ENCODE results near the gene PCDH9.

DNA sequence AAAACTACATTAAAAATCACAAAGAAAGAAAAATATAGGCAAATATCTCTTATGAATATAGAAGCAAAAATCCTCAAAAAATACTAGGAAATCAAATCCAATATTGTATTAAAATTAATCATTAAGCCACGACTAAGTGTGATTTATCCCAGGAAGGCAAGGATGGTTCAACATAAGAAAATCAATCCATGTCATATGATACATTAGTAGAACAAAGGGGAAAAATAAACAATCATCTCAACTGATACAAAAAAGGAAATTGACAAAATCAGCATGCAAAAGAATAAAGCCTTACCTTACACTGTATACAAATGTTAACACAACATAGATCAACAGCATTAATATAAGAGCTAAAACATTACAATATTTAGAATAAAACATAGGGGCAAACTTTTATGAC, 933.3 kb downstream of the PCDH9 start:
- TF ChIP-seq, protein P1, sequence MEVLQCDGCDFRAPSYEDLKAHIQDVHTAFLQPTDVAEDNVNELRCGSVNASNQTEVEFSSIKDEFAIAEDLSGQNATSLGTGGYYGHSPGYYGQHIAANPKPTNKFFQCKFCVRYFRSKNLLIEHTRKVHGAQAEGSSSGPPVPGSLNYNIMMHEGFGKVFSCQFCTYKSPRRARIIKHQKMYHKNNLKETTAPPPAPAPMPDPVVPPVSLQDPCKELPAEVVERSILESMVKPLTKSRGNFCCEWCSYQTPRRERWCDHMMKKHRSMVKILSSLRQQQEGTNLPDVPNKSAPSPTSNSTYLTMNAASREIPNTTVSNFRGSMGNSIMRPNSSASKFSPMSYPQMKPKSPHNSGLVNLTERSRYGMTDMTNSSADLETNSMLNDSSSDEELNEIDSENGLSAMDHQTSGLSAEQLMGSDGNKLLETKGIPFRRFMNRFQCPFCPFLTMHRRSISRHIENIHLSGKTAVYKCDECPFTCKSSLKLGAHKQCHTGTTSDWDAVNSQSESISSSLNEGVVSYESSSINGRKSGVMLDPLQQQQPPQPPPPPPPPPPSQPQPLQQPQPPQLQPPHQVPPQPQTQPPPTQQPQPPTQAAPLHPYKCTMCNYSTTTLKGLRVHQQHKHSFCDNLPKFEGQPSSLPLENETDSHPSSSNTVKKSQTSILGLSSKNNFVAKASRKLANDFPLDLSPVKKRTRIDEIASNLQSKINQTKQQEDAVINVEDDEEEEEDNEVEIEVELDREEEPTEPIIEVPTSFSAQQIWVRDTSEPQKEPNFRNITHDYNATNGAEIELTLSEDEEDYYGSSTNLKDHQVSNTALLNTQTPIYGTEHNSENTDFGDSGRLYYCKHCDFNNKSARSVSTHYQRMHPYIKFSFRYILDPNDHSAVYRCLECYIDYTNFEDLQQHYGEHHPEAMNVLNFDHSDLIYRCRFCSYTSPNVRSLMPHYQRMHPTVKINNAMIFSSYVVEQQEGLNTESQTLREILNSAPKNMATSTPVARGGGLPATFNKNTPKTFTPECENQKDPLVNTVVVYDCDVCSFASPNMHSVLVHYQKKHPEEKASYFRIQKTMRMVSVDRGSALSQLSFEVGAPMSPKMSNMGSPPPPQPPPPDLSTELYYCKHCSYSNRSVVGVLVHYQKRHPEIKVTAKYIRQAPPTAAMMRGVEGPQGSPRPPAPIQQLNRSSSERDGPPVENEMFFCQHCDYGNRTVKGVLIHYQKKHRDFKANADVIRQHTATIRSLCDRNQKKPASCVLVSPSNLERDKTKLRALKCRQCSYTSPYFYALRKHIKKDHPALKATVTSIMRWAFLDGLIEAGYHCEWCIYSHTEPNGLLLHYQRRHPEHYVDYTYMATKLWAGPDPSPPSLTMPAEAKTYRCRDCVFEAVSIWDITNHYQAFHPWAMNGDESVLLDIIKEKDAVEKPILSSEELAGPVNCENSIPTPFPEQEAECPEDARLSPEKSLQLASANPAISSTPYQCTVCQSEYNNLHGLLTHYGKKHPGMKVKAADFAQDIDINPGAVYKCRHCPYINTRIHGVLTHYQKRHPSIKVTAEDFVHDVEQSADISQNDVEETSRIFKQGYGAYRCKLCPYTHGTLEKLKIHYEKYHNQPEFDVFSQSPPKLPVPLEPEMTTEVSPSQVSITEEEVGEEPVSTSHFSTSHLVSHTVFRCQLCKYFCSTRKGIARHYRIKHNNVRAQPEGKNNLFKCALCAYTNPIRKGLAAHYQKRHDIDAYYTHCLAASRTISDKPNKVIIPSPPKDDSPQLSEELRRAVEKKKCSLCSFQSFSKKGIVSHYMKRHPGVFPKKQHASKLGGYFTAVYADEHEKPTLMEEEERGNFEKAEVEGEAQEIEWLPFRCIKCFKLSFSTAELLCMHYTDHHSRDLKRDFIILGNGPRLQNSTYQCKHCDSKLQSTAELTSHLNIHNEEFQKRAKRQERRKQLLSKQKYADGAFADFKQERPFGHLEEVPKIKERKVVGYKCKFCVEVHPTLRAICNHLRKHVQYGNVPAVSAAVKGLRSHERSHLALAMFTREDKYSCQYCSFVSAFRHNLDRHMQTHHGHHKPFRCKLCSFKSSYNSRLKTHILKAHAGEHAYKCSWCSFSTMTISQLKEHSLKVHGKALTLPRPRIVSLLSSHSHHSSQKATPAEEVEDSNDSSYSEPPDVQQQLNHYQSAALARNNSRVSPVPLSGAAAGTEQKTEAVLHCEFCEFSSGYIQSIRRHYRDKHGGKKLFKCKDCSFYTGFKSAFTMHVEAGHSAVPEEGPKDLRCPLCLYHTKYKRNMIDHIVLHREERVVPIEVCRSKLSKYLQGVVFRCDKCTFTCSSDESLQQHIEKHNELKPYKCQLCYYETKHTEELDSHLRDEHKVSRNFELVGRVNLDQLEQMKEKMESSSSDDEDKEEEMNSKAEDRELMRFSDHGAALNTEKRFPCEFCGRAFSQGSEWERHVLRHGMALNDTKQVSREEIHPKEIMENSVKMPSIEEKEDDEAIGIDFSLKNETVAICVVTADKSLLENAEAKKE (CRISPR knock-in tag; IDR thresholded peaks at IDR 0.05): no peak
- TF ChIP-seq, protein P2, sequence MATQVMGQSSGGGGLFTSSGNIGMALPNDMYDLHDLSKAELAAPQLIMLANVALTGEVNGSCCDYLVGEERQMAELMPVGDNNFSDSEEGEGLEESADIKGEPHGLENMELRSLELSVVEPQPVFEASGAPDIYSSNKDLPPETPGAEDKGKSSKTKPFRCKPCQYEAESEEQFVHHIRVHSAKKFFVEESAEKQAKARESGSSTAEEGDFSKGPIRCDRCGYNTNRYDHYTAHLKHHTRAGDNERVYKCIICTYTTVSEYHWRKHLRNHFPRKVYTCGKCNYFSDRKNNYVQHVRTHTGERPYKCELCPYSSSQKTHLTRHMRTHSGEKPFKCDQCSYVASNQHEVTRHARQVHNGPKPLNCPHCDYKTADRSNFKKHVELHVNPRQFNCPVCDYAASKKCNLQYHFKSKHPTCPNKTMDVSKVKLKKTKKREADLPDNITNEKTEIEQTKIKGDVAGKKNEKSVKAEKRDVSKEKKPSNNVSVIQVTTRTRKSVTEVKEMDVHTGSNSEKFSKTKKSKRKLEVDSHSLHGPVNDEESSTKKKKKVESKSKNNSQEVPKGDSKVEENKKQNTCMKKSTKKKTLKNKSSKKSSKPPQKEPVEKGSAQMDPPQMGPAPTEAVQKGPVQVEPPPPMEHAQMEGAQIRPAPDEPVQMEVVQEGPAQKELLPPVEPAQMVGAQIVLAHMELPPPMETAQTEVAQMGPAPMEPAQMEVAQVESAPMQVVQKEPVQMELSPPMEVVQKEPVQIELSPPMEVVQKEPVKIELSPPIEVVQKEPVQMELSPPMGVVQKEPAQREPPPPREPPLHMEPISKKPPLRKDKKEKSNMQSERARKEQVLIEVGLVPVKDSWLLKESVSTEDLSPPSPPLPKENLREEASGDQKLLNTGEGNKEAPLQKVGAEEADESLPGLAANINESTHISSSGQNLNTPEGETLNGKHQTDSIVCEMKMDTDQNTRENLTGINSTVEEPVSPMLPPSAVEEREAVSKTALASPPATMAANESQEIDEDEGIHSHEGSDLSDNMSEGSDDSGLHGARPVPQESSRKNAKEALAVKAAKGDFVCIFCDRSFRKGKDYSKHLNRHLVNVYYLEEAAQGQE (IDR thresholded peaks at IDR 0.05; ENCODE audit: unreplicated experiment): no peak
- TF ChIP-seq ZNF331 (CRISPR knock-in tag; IDR thresholded peaks at IDR 0.05; ENCODE audit: low read depth): no peak
- TF ChIP-seq, protein P3, sequence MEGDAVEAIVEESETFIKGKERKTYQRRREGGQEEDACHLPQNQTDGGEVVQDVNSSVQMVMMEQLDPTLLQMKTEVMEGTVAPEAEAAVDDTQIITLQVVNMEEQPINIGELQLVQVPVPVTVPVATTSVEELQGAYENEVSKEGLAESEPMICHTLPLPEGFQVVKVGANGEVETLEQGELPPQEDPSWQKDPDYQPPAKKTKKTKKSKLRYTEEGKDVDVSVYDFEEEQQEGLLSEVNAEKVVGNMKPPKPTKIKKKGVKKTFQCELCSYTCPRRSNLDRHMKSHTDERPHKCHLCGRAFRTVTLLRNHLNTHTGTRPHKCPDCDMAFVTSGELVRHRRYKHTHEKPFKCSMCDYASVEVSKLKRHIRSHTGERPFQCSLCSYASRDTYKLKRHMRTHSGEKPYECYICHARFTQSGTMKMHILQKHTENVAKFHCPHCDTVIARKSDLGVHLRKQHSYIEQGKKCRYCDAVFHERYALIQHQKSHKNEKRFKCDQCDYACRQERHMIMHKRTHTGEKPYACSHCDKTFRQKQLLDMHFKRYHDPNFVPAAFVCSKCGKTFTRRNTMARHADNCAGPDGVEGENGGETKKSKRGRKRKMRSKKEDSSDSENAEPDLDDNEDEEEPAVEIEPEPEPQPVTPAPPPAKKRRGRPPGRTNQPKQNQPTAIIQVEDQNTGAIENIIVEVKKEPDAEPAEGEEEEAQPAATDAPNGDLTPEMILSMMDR (conservative IDR thresholded peaks at IDR 0.05; ENCODE audit: low read depth in 2 of 2): no peak
- TF ChIP-seq, protein P4, sequence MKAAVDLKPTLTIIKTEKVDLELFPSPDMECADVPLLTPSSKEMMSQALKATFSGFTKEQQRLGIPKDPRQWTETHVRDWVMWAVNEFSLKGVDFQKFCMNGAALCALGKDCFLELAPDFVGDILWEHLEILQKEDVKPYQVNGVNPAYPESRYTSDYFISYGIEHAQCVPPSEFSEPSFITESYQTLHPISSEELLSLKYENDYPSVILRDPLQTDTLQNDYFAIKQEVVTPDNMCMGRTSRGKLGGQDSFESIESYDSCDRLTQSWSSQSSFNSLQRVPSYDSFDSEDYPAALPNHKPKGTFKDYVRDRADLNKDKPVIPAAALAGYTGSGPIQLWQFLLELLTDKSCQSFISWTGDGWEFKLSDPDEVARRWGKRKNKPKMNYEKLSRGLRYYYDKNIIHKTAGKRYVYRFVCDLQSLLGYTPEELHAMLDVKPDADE (IDR thresholded peaks at IDR 0.05): no peak
- TF ChIP-seq POLR2AphosphoS5 (IDR thresholded peaks at IDR 0.05; ENCODE audit: low read depth): no peak
- no peak for TF ChIP-seq EZH2phosphoT487 (IDR thresholded peaks at IDR 0.05; ENCODE audit: unreplicated experiment)
- no peak for TF ChIP-seq EZH2 (IDR thresholded peaks at IDR 0.05; ENCODE audit: low read depth, unreplicated experiment)
- TF ChIP-seq ZNF114 (CRISPR knock-in tag; IDR thresholded peaks at IDR 0.05): no peak
- no peak for TF ChIP-seq JUNB (IDR thresholded peaks at IDR 0.05; ENCODE audit: unreplicated experiment)
- no peak for TF ChIP-seq CREB1 (CRISPR knock-in tag; IDR thresholded peaks at IDR 0.05; ENCODE audit: low read depth)

Measured in GM23338 (cell line).